Measurements from ENCODE around the gene GABPB2.

DNA sequence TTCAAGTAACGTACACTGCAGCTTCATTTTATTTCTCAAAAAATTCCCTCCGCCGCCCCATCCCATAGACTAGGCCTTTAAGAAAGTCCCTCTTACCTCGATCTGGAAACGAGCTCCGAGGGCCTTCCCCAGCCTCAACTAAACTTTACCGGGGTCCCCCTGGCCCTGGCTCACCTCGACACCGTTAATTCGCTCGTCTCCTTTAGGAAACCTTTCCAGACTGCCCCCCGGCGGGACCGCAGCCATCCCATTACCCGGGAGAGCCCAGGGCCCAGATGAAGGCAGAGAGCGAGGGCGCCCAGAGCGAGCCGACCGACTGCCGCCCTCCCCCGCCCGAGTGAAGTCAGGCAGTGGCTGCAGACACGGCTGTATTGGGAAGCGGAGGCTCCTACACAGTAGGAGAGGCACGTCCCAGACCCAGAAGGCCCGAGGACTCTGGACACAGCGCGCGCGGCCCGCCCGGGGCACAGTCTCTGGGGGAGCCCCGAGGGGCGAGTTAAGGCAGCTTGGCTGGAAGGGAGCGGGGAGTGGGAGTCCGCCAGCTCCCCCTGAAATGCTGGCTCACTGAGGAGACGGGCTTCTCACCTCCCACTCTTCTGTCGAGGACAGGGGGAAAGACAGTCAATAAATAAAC is 61.3 kb downstream of the GABPB2 start:
- no peak for TF ChIP-seq CTCF (conservative IDR thresholded peaks at IDR 0.05 in 1 of 2, IDR thresholded peaks at IDR 0.05 in 1 of 2; ENCODE audit: low read depth in 1 of 2, low read length in 2 of 2)
- no peak for TF ChIP-seq EZH2 (IDR thresholded peaks at IDR 0.05; ENCODE audit: low read length, missing control alignments)

All from fibroblast of lung (primary cell).